ENCODE results near the gene NOP53. TPM values are rescaled to one million over a fixed set of nuclear protein-coding genes. Genes with fewer than 3 reads are reported as not detected.
"Not testable (repeated sequence)": the region's sequence is repeated elsewhere in the genome, so short reads cannot be mapped to it uniquely, and the experiment has no call there.

The NOP53 gene
- total RNA-seq, 1 donor from 2014 or later: 153 TPM

GRCh38 chr19:47765523-47766358 lies 20.4 kb downstream of the NOP53 start:
- peak; percentile 85 for ATAC-seq (ENCODE audit: poor library complexity)
- intact Hi-C loops (cut with DNase I): loop anchor here (2.0 kb wide), 1 partner anchor 23 kb away; no protein-coding TSS in a partner anchor
- DNase-seq: peak; percentile 83

DNA sequence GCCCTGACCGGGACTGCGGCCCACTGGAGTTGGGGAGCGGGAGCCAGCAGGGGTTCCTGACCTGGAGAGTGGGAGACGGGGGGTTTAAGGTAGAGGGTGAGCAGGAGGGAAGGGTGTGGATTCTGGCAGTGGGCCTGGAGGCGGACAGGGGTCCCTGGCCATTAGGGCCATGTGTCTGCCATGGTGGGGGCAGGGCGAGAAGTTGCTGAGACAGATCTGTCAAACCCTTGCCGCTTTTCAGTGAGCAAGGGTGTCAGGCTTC lies 20.9 kb downstream of the NOP53 start:
- DNase-seq (no peak), ATAC-seq (ENCODE audit: poor library complexity) (no peak)
- intact Hi-C loops (cut with DNase I): loop anchor here (2.0 kb wide), 1 partner anchor 23 kb away; no protein-coding TSS in a partner anchor

- DNase-seq (no peak), ATAC-seq (ENCODE audit: poor library complexity) (no peak)
- intact Hi-C loops (cut with DNase I): loop anchor here (2.0 kb wide), 1 partner anchor 22 kb away; no protein-coding TSS in a partner anchor
Observed at GRCh38 chr19:47766670-47767069, 21.3 kb downstream of the NOP53 start.

DNA sequence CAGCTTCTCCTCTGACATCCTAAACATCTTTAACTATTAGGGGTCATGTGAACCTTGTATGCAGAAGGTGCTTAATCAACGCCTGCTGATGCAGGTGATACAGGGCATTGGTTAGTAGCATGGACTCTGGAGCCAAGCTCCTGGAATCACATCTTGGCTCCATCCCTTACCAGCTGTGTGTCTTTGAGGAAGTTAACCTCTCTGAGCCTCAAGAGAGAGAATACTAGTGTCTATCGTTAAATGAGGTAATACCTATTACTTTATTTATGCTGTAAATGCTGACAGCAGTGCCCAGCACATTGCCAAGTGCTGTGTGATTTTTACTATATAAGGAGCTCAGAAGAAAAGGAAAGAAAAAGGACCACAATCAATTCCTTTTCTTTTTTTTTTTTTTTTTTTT lies 22.0 kb downstream of the NOP53 start:
- DNase-seq (no peak), ATAC-seq (ENCODE audit: poor library complexity) (no peak)
- intact Hi-C loops (cut with DNase I): loop anchor here (2.0 kb wide), 1 partner anchor 21 kb away; no protein-coding TSS in a partner anchor

DNA sequence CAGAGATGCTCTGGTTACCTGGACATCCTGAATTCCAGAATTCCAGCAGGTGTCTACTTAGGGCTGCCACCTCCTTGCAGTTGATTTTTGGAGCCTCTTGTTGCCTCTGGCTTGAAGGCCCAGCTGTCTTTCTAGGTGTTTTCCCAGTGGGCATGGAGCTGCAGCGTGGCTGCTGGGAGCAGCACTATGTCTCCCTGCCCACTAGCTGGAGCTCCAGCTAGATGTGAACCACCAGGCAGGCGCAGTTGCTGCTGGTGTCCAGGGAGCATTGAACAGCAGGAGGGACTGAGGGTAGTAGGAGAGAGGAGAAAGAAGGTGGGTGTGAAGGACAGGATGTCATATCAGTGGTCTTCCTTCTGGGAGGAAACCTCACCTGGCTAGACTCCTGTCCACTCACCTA lies 23.3 kb downstream of the NOP53 start:
- intact Hi-C loops (cut with DNase I): no loop called here
- DNase-seq (no peak), ATAC-seq (ENCODE audit: poor library complexity) (no peak)

- DNase-seq (no peak), ATAC-seq (ENCODE audit: poor library complexity) (no peak)
- intact Hi-C loops (cut with DNase I): no loop called here
Observed at GRCh38 chr19:47769534-47769933, 24.2 kb downstream of the NOP53 start.

DNA sequence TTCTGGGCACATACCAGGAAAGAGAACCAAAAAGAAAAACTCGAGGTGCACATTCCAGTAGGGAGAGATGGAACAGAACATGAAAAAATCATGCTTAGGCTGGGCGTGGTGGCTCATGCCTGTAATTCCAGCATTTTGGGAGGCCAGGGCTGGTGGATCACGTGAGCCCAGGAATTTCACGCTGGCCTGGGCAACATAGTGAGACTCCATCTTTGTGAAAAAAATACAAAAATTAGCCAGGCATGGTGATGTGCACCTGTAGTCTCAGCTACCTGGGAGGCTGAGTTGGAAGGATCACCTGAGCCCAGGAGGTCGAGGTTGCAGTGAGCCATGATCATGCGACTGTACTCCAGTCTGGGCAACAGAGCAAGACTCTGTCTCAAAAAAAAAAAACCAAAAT lies 25.9 kb downstream of the NOP53 start:
- ATAC-seq (ENCODE audit: poor library complexity); DNase-seq; intact Hi-C loops (cut with DNase I): not testable (repeated sequence)

- ATAC-seq (ENCODE audit: poor library complexity) (no peak), DNase-seq (no peak)
- intact Hi-C loops (cut with DNase I): no loop called here
Observed at GRCh38 chr19:47776568-47776967, 31.2 kb downstream of the NOP53 start.

DNA sequence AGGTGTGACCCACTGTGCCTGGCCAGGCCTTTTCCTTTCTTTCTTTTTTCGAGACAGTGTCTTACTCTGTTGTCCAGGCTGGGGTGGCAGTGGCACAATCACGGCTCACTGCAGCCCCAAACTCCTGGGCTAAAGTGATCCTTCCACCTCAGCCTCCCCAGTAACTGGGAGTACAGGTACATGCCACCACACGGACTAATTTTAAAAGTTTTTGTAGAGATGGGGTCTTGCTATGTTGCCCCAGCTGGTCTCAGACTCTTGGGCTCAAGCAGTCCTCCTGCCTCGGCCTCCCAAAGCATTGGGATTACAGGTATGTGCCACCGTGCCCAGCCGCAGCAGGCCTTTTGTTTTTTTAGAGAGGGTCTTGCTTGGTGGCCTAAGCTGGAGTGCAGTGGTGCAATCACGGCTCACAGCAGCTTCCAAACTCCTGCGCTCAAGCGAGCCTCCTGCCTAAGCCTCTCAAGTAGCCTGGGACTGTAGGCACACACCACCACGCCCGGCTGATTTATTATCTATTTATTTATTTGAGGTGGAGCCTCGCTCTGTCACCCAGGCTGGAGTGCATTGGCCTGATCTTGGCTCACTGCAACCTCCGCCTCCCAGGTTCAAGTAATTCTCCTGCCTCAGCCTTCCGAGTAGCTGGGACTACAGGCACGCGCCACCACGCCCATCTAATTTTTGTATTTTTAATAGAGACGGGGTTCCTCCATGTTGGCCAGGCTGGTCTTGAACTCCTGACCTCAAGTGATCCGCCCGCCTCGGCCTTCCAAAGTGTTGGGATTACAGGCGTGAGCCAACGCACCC lies 32.1 kb downstream of the NOP53 start:
- DNase-seq; ATAC-seq (ENCODE audit: poor library complexity); intact Hi-C loops (cut with DNase I): not testable (repeated sequence)

DNA sequence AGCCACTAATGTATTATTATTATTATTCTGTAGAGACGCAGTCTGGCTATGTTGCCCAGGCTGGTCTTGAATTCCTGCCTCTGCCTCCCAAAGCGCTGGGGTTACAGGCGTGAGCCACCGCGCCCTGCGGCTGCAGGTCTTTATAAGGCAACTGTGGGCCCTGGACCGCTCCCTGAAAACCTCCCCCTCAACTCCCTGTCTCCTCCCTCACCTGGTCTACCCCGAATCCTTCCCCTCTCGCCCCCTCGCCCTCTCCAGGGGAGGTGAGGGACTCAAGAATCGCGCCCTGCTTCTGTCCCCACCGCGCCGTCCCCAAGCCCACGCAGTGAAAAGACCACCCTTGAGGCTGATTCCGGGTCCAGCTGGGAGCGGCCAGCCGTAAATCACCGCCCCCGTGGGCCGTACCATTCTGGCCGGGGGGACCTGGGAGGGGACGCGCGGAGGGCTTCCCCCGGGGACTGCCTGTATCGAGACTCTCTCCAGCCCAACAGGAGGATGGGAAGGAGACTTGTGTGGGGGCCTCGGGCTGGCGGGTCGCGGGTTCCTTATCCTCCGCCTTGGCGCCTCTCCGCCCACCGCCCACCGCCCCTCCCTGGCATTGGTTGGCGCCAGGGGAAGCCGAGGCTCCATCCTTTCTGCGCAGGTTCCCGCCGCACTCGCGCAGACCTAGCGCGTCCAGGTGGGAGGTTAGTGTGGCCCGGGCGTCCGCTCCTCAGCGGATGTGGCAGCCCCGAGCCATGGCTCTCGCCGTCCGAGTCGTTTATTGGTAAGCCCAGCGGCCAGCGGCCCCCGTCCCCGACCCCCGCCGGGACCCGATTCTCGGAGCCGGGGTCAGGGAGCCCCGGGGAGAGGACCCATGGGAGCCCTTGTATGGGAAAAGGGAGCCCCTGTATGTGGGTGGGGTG lies 33.0 kb downstream of the NOP53 start, which contains the start of gene SELENOW:
Gene SELENOW, plus strand, starts transcription at position 655 of the 905 bp plus-strand sequence. Its CDS starts 83 bp downstream, at position 738.
- ATAC-seq (ENCODE audit: poor library complexity): peak; percentile 90

DNA sequence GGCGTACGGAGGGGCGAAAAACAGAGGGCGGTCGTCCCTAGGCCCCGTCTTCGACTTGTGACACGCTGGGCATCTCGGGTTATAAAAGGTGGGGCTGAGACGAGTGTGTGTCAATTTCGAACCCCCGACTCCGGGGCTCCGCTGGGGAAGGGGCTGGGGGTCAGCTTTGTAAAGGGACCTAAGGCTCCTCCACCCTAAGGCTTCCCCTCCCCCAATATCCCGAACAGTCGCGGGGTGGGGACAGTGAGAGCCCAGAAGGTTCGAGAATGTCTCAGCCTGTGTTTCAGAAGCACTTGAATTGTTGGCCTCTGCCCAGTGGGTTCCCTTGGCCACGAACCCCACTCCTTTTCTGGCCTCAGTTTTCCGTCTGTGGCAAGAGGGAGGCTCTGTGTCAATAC lies 33.6 kb downstream of the NOP53 start:
- DNase-seq: peak; percentile 50
- intact Hi-C loops (cut with DNase I): no loop called here
- ATAC-seq (ENCODE audit: poor library complexity): peak; percentile 46

More for the DNA sequence above, 33.0 kb downstream of the NOP53 start, which contains the start of gene SELENOW:
- peak; percentile 84 for DNase-seq
- intact Hi-C loops (cut with DNase I): no loop called here

DNA sequence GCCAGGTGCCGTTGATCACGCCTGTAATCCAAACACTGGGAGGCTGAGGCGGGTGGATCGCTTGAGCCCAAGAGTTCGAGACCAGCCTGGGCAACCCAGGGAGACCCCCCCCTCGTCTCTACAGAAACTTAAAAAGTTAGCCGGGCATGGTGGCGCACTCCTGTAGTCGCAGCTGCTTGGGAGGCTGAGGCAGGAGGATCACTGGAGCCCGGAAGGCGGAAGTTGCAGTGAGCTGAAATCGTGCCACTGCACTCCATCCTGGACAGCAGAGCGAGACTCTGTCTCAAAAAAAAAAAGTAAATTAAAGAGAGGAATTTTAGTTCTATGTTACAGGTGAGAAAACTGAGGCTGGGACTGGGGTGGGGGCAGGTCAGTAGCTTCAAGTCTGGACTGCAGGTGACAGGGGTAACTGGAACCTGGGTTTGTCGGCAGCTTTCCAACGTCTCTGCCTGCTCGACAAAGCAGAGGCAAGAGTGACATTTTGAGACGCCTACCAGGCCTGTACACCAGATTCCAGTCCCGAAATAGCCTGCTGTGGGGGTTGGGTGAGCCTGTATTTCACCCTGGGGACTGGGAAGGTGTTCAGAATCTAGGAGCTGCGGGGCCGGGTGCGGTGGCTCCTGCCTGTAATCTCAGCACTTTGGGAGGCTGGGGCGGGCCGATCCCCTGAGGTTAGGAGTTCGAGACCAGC lies 34.3 kb downstream of the NOP53 start:
- peak; percentile 85 for DNase-seq
- peak; percentile 76 for ATAC-seq (ENCODE audit: poor library complexity)
- intact Hi-C loops (cut with DNase I): no loop called here

GRCh38 chr19:47780215-47780551 lies 34.8 kb downstream of the NOP53 start:
- intact Hi-C loops (cut with DNase I): no loop called here
- ATAC-seq (ENCODE audit: poor library complexity) (no peak), DNase-seq (no peak)

- intact Hi-C loops (cut with DNase I): no loop called here
- peak; percentile 63 for DNase-seq
Observed at GRCh38 chr19:47781590-47782262, 36.4 kb downstream of the NOP53 start.

GRCh38 chr19:47786566-47786965 lies 41.2 kb downstream of the NOP53 start:
- intact Hi-C loops (cut with DNase I): no loop called here
- DNase-seq: no peak
- no peak for ATAC-seq (ENCODE audit: poor library complexity)

More at GRCh38 chr19:47781590-47782262, 36.4 kb downstream of the NOP53 start:
- no peak for ATAC-seq (ENCODE audit: poor library complexity)

- DNase-seq; intact Hi-C loops (cut with DNase I); ATAC-seq (ENCODE audit: poor library complexity): not testable (repeated sequence)
Observed at GRCh38 chr19:47787307-47787706, 42.0 kb downstream of the NOP53 start.

- not testable (repeated sequence) for DNase-seq; ATAC-seq (ENCODE audit: poor library complexity)
- intact Hi-C loops (cut with DNase I): loop anchor here (2.0 kb wide), 1 partner anchor 23 kb away; no protein-coding TSS in a partner anchor
Observed at GRCh38 chr19:47789811-47790210, 44.5 kb downstream of the NOP53 start.
